CD14-positive monocyte (primary cell): ENCODE results near the gene ECSIT. TPM values are rescaled to one million over a fixed set of nuclear protein-coding genes. Genes with fewer than 3 reads are reported as not detected.
"Not testable (repeated sequence)": the region's sequence is repeated elsewhere in the genome, so short reads cannot be mapped to it uniquely, and the experiment has no call there.

Experiments
- DNase-seq, 3 donors: peaks; one replicate each; pipeline ENCODE4 v3.0.0-alpha.2; 2011 to 2022
- H2AFZ ChIP-seq: 2 replicates; pipeline ENCODE4 v1.6.0; 2012; ENCODE audit warnings: mild to moderate bottlenecking, low read depth, low read length, inconsistent platforms; ENCODE audit not compliant: insufficient read depth, poor library complexity, severe bottlenecking
- H3K27ac ChIP-seq, 2 donors: 1 replicate in 1 of 2; 2 replicates in 1 of 2; pipeline ENCODE4 v1.5.1; 2012 to 2013; ENCODE audit warnings: low read length in 2 of 2, control low read depth in 1 of 2, inconsistent platforms in 1 of 2, low read depth in 1 of 2, mild to moderate bottlenecking in 1 of 2
- H3K27me3 ChIP-seq, 2 donors: one replicate each; pipeline versions ENCODE4 v1.6.0 to v1.6.1; 2011 to 2013; ENCODE audit warnings: low read length in 2 of 2; ENCODE audit not compliant: control insufficient read depth in 2 of 2, insufficient read depth in 2 of 2
- H3K36me3 ChIP-seq, 2 donors: replicated peaks in 1 of 2; 1 replicate in 1 of 2; 2 replicates in 1 of 2; pipeline versions ENCODE4 v1.5.1 to v1.6.1; 2012 to 2013; ENCODE audit warnings: low read length in 2 of 2, control low read depth in 1 of 2, inconsistent platforms in 1 of 2, mild to moderate bottlenecking in 1 of 2; ENCODE audit not compliant: insufficient read depth in 2 of 2, control insufficient read depth in 1 of 2
- H3K4me1 ChIP-seq, 2 donors: 1 replicate in 1 of 2; 2 replicates in 1 of 2; pipeline versions ENCODE4 v1.5.1 to v1.6.1; 2012 to 2013; ENCODE audit warnings: low read length in 2 of 2, control low read depth in 1 of 2, inconsistent platforms in 1 of 2, mild to moderate bottlenecking in 1 of 2, moderate library complexity in 1 of 2; ENCODE audit not compliant: insufficient read depth in 2 of 2, control insufficient read depth in 1 of 2
- H3K4me2 ChIP-seq: replicated peaks from 2 replicates; pipeline ENCODE3; 2012; ENCODE audit warnings: low read length, moderate library complexity, mild to moderate bottlenecking; ENCODE audit not compliant: poor library complexity, severe bottlenecking; ENCODE audit errors: extremely low read depth
- H3K4me3 ChIP-seq, 3 experiments: fragments of 200-600 bp in 1 of 3; sonication (generic) in 1 of 3; replicated peaks in 1 of 3; 1 replicate in 2 of 3; 2 replicates in 1 of 3; pipeline ENCODE4 v1.5.1; 2011 to 2013; ENCODE audit warnings: low read length in 3 of 3, mild to moderate bottlenecking in 3 of 3, control low read depth in 2 of 3, low read depth in 2 of 3, inconsistent platforms in 1 of 3, moderate library complexity in 1 of 3
- H3K79me2 ChIP-seq: 2 replicates; pipeline ENCODE4 v1.6.0; 2012; ENCODE audit warnings: mild to moderate bottlenecking, control low read depth, inconsistent platforms, low read length, moderate library complexity; ENCODE audit not compliant: insufficient read depth
- H3K9ac ChIP-seq: 2 replicates; pipeline ENCODE4 v1.6.0; 2017; ENCODE audit warnings: low read length, mild to moderate bottlenecking; ENCODE audit not compliant: insufficient read depth, poor library complexity, severe bottlenecking
- H3K9me3 ChIP-seq, 2 donors: replicated peaks in 1 of 2; 1 replicate in 1 of 2; 2 replicates in 1 of 2; pipeline versions ENCODE4 v1.5.1 to v1.6.1; 2012 to 2013; ENCODE audit warnings: low read length in 2 of 2, control low read depth in 1 of 2; ENCODE audit not compliant: control insufficient read depth in 1 of 2, insufficient read depth in 1 of 2
- H4K20me1 ChIP-seq: 2 replicates; pipeline ENCODE4 v1.6.0; 2012; ENCODE audit warnings: mild to moderate bottlenecking, low read length, control low read depth, moderate library complexity; ENCODE audit not compliant: insufficient read depth
- H3K27ac Mint-ChIP-seq, 7 donors: one replicate each; pipeline ENCODE4 v1.8.0; 2020; ENCODE audit warnings: mild to moderate bottlenecking in 7 of 7, mixed read lengths in 7 of 7, moderate library complexity in 6 of 7, inconsistent platforms in 2 of 7
- H3K27me3 Mint-ChIP-seq, 3 donors: one replicate each; pipeline ENCODE4 v1.8.0; 2021 to 2022; ENCODE audit warnings: low read depth in 3 of 3, mild to moderate bottlenecking in 3 of 3, mixed read lengths in 3 of 3, moderate library complexity in 3 of 3, inconsistent platforms in 1 of 3
- H3K36me3 Mint-ChIP-seq, 2 donors: one replicate each; pipeline ENCODE4 v1.8.0; 2020; ENCODE audit warnings: mixed read lengths in 2 of 2, inconsistent platforms in 1 of 2, mild to moderate bottlenecking in 1 of 2
- H3K4me1 Mint-ChIP-seq: one replicate; pipeline ENCODE4 v1.8.0; 2020; ENCODE audit warnings: mild to moderate bottlenecking, mixed read lengths
- H3K4me3 Mint-ChIP-seq, 2 donors: one replicate each; pipeline ENCODE4 v1.8.0; 2020; ENCODE audit warnings: mild to moderate bottlenecking in 2 of 2, mixed read lengths in 2 of 2, moderate library complexity in 1 of 2
- H3K9me3 Mint-ChIP-seq, 7 donors: one replicate each; pipeline ENCODE4 v1.8.0; 2020 to 2022; ENCODE audit warnings: mixed read lengths in 7 of 7, mild to moderate bottlenecking in 6 of 7, moderate library complexity in 6 of 7, inconsistent platforms in 2 of 7
- CTCF ChIP-seq: fragments of 200-600 bp; IDR thresholded peaks from one replicate; pipeline ENCODE4 v1.8.0; 2022; ENCODE audit warnings: antibody characterized with exemption, mild to moderate bottlenecking
- WGBS: methylation state at CpG from one replicate; pipeline ENCODE4 v1.1.5; 2013; ENCODE audit warnings: missing lambda C conversion rate; ENCODE audit not compliant: insufficient coverage; 5-methylcytosine and 5-hydroxymethylcytosine counted together
- intact Hi-C, 2 donors: fragments of 100-400 bp; cut with micrococcal nuclease; formaldehyde crosslinking; loops; one replicate each; pipeline versions ENCODE4 v1.15.0 to v1.15.1; 2023
- polyA plus RNA-seq, 3 donors: library from polyadenylated mRNA; depleted of rRNA in 1 of 3; unstranded in 2 of 3; stranded (reverse) in 1 of 3; fragments of 300-500 nt in 2 of 3; fragments of >200 nt in 1 of 3; fragmentation: Illumina TruSeq in 2 of 3; gene quantifications; 1 replicate in 2 of 3; 2 replicates in 1 of 3; pipeline ENCODE4 v1.2.3, GENCODE V29; 2012 to 2021

Gene ECSIT
- polyA plus RNA-seq, 3 donors = 26.4 to 31.6 (median 28.3) TPM

- no peaks in the 10 kb centered on the region for H3K9me3 ChIP-seq
- H3K27me3 Mint-ChIP-seq = peaks cover 27 to 50% (median 28%) of the 10 kb centered on the region in 3 donors
- no peak for TF ChIP-seq CTCF
- H3K9me3 Mint-ChIP-seq = peaks cover 0 to 3% (median 0%) of the 10 kb centered on the region in 7 donors
- no peak overlapping the region for H3K9ac ChIP-seq
- H3K4me2 ChIP-seq = no peak overlapping the region
- H4K20me1 ChIP-seq = no peaks in the 10 kb centered on the region
- intact Hi-C loops = no loop called here
- no peak overlapping the region for H3K27ac Mint-ChIP-seq
- WGBS = 75% methylated on average over 2 of the region's 4 CpGs
- no peaks in the 10 kb centered on the region for H3K36me3 Mint-ChIP-seq
- H3K4me3 Mint-ChIP-seq = no peak overlapping the region
- H3K4me1 ChIP-seq = peaks cover 6% of the 10 kb centered on the region in 2 donors
- no peak overlapping the region for H2AFZ ChIP-seq
- DNase-seq = no peak
- H3K27me3 ChIP-seq = peaks cover 6 to 25% of the 10 kb centered on the region in 2 donors
- H3K4me3 ChIP-seq = no peak overlapping the region
- H3K36me3 ChIP-seq = no peaks in the 10 kb centered on the region
- no peak overlapping the region for H3K27ac ChIP-seq
- H3K4me1 Mint-ChIP-seq = peaks cover 6% of the 10 kb centered on the region
- no peaks in the 10 kb centered on the region for H3K79me2 ChIP-seq
Measured at GRCh38 chr19:11473725-11474124, 55.2 kb downstream of the ECSIT start.

- H3K79me2 ChIP-seq, intact Hi-C loops, H3K9me3 Mint-ChIP-seq, H3K27me3 ChIP-seq, H3K4me1 ChIP-seq, H3K27ac ChIP-seq, H4K20me1 ChIP-seq, DNase-seq, H2AFZ ChIP-seq, H3K36me3 ChIP-seq, H3K4me3 Mint-ChIP-seq, H3K27ac Mint-ChIP-seq, H3K4me2 ChIP-seq, H3K4me1 Mint-ChIP-seq, H3K4me3 ChIP-seq, H3K36me3 Mint-ChIP-seq, H3K9ac ChIP-seq, H3K9me3 ChIP-seq: not testable (repeated sequence)
- peaks cover 4 to 20% (median 10%) of the 10 kb centered on the region in 3 donors for H3K27me3 Mint-ChIP-seq
- WGBS = 94% methylated on average over 3 of the region's 8 CpGs
Measured at GRCh38 chr19:11468266-11468845, 60.6 kb downstream of the ECSIT start.
